Mammary epithelial cell (primary cell): ENCODE results near the gene FAF1.

Experiments
- CTCF ChIP-seq, 2 donors: IDR thresholded peaks in 1 of 2; conservative IDR thresholded peaks in 1 of 2; 2 replicates each; pipeline ENCODE4 v1.5.1; 2011 to 2012; ENCODE audit warnings: inconsistent platforms in 2 of 2, low read length in 2 of 2, mild to moderate bottlenecking in 2 of 2, control low read depth in 1 of 2, low read depth in 1 of 2; ENCODE audit not compliant: insufficient read depth in 1 of 2; ENCODE audit errors: extremely low read depth in 1 of 2
- EZH2 ChIP-seq: IDR thresholded peaks from 2 replicates; pipeline ENCODE4 v1.6.1; 2012; ENCODE audit warnings: low read length, inconsistent platforms, borderline replicate concordance

DNA sequence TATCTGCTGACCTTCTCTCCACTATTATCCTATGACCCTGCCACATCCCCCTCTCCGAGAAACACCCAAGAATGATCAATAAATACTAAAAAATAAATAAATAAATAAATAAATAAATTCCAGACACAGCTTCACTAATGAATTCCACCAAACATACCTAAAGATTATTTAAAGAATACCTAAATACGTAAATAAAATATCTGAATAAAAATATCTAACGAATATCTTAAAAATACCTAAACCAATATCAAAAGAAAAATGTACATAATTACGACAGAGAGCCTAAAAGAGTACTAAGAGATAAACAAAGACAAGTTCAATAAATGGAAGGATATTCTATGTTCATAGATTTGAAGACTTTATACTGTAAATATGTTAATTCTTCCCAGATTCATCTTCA, 132.5 kb downstream of the FAF1 start:
- TF ChIP-seq CTCF (conservative IDR thresholded peaks at IDR 0.05 in 1 of 2, IDR thresholded peaks at IDR 0.05 in 1 of 2; ENCODE audit: extremely low read depth in 1 of 2, insufficient read depth in 1 of 2, low read depth in 1 of 2, low read length in 2 of 2), result no peak
- TF ChIP-seq EZH2, result no peak
